HG03097 (cell line): Measurements from ENCODE around the gene TNS3.

ENCODE experiments used
- ATAC-seq: cut with Tn5 transposase; IDR thresholded peaks from one replicate; pipeline ENCODE4 v1.9.1; 2021; ENCODE audit not compliant: unreplicated experiment, low FRiP score

TNS3 gene

GRCh38 chr7:47568547-47568946 is 13.4 kb downstream of the TNS3 start:
- no peak for ATAC-seq

GRCh38 chr7:47568056-47568455 is 13.9 kb downstream of the TNS3 start:
- no peak for ATAC-seq

GRCh38 chr7:47565640-47566250 is 16.2 kb downstream of the TNS3 start:
- no peak for ATAC-seq

DNA sequence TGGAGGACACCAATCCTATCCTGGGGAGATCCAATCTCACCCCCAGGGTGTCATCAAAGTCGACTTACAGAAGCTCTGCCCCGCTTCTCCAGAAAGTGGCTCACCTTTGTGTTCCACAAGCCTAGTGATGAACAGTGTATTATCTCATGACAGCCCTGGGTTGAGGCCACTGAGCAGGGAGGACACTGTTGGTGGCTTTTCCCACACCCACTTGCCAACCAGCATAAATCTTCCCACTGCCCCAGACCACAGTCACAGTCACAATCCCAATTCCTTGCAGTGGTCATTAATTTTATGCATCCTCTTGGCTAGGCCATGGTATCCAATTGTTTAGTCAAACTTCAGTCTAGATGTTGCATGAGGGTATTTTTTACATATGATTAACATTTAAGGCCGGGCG is 18.4 kb downstream of the TNS3 start:
- no peak for ATAC-seq

- ATAC-seq = no peak
Observed at GRCh38 chr7:47561715-47562446, 20.0 kb downstream of the TNS3 start.

GRCh38 chr7:47559306-47560220 is 22.3 kb downstream of the TNS3 start:
- ATAC-seq = no peak

GRCh38 chr7:47557694-47558670 is 23.9 kb downstream of the TNS3 start:
- ATAC-seq = no peak

DNA sequence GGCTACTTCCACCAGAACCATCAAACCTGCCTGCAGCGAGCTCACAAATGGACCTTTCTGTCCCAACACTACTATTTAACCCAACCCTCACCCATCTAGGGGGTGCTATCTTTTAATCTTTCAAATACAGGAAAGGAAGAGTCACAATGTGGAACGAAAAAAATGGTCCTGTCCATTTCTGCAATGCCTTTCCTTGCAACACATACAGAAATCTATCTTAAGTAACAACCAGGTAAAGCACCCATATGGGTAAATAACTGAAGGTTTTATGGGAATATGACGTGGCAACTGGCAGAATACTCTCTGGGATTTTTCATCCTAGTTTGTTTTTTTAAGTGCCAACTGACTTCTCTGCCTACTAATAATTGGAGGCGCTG is 24.6 kb downstream of the TNS3 start:
- ATAC-seq = no peak

DNA sequence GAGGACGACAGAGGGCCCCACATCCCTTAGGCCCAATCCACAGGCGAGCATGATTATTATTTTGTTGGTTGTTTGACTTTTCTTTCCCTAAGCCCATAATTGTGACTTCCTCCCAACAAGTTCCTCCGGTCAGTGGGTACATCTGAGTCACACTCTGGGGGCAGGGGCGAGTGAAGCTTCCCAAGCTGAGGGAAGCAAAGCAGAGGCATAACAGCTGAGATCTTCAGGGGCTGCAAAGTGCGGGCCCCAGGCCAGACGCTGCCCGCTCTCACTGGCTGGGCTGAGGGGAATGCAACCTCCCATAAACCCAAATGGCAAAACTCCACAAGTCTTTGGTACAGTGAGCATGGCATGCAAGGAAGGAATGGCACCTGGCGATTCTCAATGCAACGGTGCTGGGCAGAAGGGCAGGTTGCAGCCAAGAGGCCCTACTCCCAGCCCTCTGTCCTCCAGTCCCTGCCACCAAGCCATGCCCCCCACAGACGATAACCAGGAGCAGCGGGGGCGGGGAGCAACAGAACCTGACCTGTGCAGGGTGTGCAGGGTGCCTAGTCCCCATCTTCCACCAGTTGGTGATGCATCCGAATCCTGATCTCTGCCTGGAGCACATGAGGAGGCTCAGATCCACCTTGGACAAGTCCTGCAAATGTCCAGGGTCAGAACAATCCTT is 25.3 kb downstream of the TNS3 start:
- no peak for ATAC-seq

- ATAC-seq = no peak
Observed at GRCh38 chr7:47553309-47553708, 28.6 kb downstream of the TNS3 start.

DNA sequence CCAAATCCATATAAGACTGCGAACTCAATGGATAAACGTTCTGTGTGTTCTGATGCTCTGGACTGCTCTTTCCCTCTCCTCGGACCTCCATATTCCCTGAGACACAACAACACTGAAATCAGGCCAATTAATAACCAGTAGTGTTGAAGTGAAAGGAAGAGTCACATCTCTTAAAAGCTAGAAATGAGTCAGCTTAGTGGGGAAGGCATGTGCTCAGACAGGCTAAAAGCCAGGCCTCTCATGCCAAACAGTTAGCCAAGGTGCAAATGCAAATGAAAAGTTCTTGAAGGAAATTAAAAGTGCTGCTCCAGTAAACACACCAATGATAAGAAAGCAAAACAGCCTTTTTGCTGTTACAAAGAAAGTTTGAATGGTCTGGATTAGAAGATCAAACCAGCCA is 29.3 kb downstream of the TNS3 start:
- peak; percentile 94 for ATAC-seq

- ATAC-seq = no peak
Observed at GRCh38 chr7:47551668-47552440, 30.1 kb downstream of the TNS3 start.

DNA sequence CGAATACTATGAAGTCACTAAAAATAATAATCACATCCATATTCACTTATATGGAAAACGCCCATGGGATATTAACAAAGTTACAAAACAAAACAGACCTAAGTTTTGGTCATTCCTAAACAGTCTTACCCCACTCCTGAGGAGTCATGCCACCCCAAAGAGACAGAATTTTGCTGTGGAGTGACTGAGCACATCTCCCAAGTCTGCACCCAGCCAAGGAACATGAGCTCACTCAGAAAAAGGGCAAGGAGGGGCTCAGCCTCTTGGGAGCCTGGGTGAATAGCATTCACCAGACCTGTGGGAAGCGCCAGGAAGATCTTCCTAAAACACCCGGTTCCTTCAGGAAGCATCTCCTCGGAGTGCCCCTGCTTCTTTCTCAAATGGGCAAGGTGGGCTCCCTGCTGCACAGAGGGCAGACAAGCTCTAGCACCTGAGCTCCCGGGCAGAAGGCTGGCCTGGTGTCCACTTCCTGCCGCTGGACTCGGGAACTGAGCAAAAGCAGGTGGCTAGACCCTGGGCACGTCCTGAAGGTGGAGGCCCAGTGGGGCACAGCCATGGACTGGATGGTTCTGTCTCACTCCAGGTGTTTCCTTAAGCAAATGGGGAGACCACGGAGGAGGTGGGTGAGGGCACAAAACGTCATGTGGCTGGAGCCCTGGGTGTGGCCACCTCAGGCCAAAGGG is 31.0 kb downstream of the TNS3 start:
- ATAC-seq = no peak

DNA sequence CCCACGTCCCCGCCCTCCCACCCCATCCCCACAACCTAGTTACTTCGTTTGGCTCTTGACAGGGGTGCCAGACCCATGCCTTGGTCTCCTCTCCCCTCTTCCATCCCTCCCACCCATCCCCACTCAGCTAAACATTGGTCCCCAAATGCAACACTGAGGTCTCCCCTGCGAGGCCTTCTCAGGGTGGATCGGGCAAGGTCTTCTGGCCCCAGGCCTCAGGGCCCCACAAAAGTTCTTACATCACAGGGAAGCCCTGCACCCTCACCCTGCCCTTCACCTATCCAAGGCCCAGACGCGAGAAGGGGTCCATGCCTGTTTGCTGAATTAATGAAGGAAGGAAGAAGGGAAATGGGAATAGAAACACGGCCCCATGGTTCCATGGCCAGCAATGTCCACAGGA is 32.0 kb downstream of the TNS3 start:
- ATAC-seq = no peak

DNA sequence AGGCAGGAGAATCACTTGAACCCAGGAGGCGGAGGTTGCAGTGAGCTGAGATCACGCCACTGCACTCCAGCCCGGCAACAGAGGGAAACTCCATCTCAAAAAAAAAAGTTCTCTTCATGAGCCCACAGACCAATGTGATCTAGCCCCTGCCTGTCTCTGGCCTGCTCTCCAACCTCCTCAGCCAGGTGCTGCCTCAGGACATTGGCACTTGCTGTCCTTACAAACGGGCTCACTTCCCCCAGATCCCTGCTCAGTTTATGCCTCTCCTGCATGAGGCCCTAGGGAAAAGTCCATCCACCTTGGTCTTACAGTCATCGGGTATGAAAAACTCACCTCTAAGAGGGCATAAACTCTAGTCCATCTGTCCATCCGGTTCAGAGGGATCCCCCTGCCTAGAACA is 32.5 kb downstream of the TNS3 start:
- no peak for ATAC-seq

DNA sequence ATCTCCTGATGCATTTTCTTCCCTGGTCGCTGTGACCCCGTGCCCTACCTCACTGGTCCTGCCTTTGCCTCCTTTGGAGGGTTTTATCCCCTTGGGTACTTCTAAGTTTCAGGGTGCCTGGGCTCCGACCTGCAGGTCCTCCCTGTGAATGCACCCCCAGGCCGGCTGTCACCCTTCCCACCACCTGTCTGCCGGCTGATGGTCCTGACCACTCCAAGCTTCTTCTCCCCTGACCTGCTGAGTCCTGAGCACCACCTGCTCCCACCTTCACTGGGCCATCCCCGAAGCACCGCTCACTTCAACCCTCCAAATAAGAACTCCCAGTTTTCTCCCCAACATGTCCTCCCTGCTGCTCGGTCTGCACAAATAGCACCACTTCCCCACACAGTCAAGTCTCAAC is 33.4 kb downstream of the TNS3 start:
- no peak for ATAC-seq

DNA sequence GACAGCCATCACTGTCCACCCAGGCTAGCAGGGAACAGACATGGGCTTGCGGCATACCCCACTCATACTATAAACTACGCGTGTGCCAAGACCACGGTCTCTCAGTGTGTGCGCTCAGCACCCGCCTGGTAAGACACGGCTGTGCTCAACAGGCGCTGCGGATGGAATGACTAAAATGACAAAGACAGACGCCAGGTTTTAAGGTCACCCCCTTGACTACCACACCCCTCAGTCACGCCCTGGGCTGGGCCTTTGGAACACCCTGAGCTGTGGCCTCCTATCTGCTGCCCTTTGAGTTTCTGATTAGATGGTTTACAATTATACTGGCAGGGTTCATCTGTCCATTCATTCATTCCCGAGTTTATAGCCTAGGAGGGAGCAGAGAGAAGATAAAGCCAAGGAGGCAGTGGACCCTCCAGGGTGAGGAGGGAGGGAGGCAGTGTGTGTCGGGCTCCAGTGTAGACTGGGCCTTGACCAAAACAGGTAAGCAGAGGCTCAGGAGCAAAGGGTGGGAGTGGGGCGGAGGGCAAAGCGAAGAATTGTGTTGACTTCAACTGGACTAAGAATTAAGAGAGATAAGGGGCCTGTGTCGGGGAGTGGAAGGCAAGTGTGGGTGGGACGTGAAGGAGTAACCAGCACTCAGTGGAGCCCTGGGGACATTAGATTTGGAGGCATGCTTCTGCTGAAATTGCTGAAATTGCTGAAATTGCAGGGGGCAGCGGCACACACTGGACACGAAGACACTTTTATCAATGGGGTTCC is 35.0 kb downstream of the TNS3 start:
- no peak for ATAC-seq

DNA sequence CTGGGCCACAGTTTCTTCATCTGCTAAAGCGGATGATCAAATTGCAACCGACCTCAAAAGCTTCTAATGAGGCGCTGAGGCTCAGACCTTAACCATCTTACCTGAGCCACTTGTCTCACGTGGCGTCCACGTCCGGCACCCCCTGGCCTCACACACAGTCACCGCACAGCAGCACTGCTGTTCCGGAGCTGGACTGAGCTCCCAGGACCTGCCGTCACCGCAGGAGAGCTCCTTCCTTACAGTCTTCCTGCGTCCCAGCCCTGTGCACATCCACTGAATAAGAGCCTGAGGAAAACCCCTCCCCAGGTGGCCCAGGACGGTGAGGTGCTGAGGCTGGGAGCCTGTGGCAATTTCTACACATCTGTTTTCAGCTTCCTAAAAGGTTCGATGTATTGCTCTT is 35.7 kb downstream of the TNS3 start:
- ATAC-seq = no peak
